ENCODE results near the gene TBC1D1.

Gene TBC1D1

GRCh38 chr4:38068107-38068506 is 177.2 kb downstream of the TBC1D1 start:
- FAIRE-seq = no peak
- TF ChIP-seq POLR2A (IDR thresholded peaks at IDR 0.05; ENCODE audit: low read depth, low read length) = no peak
- no peak for TF ChIP-seq POLR2AphosphoS5 (IDR thresholded peaks at IDR 0.05; ENCODE audit: low read depth, low read length)
- no peak for TF ChIP-seq TAF1 (IDR thresholded peaks at IDR 0.05; ENCODE audit: borderline replicate concordance, low read depth, low read length)
- no peak for DNase-seq (ENCODE audit: insufficient read length)

DNA sequence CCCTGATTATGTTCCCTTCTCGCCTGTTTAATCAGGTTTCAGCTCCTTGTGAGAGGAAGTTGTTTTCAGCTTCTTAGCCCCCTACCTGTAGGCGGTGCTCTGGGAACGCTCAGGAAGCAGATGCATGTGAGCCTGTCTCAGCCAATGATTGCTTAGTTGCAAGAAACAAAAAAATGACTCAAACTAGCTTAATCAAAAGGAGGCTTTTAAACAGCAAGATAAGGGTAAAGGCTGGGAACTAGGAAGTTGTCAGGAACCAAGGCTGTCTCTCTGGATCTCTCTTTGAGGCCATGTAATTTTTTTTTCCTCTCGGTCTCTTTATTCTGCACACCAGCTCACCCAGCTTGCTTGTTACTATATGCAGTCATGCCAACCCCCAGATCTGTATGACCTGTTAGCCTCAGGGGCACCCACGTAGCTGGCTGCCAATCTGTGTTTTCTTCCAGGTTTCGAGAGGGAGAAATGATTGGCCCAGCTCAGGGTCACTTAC is 178.4 kb downstream of the TBC1D1 start:
- FAIRE-seq (peak; percentile 53), DNase-seq (ENCODE audit: insufficient read length) (no peak)
- TF ChIP-seq TAF1 (IDR thresholded peaks at IDR 0.05; ENCODE audit: borderline replicate concordance, low read depth, low read length) (no peak), POLR2AphosphoS5 (IDR thresholded peaks at IDR 0.05; ENCODE audit: low read depth, low read length) (no peak), POLR2A (IDR thresholded peaks at IDR 0.05; ENCODE audit: low read depth, low read length) (no peak)

DNA sequence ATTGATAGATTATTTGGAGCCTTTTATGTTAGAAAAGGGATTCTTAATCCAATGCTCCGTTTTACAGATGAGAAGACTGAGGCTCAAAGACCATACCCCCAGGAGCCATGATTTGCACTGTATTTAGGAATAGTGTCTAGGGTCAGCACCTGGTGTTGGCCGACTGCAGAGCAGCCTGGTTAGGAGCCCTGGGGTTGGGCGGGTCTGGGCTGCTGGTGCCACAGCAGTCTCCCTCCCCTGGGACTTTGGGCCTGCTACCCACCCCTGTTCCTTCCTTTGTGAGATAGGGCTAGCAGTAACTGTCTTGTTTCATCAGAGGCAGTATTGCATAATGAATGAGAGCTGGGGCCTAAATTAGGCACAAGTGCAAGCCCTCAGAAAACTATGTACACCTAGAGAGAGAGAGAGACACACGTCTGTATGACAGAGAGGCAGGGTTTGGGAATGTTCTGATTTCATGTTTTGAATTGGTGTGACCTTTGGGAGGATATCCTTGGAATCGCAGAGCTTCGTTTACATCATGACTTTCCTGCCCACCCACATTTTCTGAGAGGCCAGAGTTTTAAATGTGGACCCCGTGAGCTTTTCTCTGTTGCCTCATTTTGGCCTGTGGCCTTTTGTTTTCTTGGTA is 181.0 kb downstream of the TBC1D1 start:
- FAIRE-seq = no peak
- TF ChIP-seq POLR2AphosphoS5 (IDR thresholded peaks at IDR 0.05; ENCODE audit: low read depth, low read length) (no peak), TAF1 (IDR thresholded peaks at IDR 0.05; ENCODE audit: borderline replicate concordance, low read depth, low read length) (no peak), POLR2A (IDR thresholded peaks at IDR 0.05; ENCODE audit: low read depth, low read length) (no peak)

GRCh38 chr4:38072578-38072977 is 181.7 kb downstream of the TBC1D1 start:
- TF ChIP-seq TAF1 (IDR thresholded peaks at IDR 0.05; ENCODE audit: borderline replicate concordance, low read depth, low read length) (no peak), POLR2A (IDR thresholded peaks at IDR 0.05; ENCODE audit: low read depth, low read length) (no peak), POLR2AphosphoS5 (IDR thresholded peaks at IDR 0.05; ENCODE audit: low read depth, low read length) (no peak)
- FAIRE-seq = no peak
- DNase-seq (ENCODE audit: insufficient read length) = no peak

More for the DNA sequence above, 181.0 kb downstream of the TBC1D1 start:
- DNase-seq (ENCODE audit: insufficient read length) = no peak

GRCh38 chr4:38073596-38074234 is 182.8 kb downstream of the TBC1D1 start:
- no peak for TF ChIP-seq TAF1 (IDR thresholded peaks at IDR 0.05; ENCODE audit: borderline replicate concordance, low read depth, low read length)
- no peak for TF ChIP-seq POLR2AphosphoS5 (IDR thresholded peaks at IDR 0.05; ENCODE audit: low read depth, low read length)
- TF ChIP-seq POLR2A (IDR thresholded peaks at IDR 0.05; ENCODE audit: low read depth, low read length) = no peak
- no peak for DNase-seq (ENCODE audit: insufficient read length)

GRCh38 chr4:38075370-38076152 is 184.7 kb downstream of the TBC1D1 start:
- FAIRE-seq (no peak), DNase-seq (ENCODE audit: insufficient read length) (no peak)
- TF ChIP-seq POLR2AphosphoS5 (IDR thresholded peaks at IDR 0.05; ENCODE audit: low read depth, low read length) (no peak), TAF1 (IDR thresholded peaks at IDR 0.05; ENCODE audit: borderline replicate concordance, low read depth, low read length) (no peak), POLR2A (IDR thresholded peaks at IDR 0.05; ENCODE audit: low read depth, low read length) (no peak)

More at GRCh38 chr4:38073596-38074234, 182.8 kb downstream of the TBC1D1 start:
- FAIRE-seq = no peak

DNA sequence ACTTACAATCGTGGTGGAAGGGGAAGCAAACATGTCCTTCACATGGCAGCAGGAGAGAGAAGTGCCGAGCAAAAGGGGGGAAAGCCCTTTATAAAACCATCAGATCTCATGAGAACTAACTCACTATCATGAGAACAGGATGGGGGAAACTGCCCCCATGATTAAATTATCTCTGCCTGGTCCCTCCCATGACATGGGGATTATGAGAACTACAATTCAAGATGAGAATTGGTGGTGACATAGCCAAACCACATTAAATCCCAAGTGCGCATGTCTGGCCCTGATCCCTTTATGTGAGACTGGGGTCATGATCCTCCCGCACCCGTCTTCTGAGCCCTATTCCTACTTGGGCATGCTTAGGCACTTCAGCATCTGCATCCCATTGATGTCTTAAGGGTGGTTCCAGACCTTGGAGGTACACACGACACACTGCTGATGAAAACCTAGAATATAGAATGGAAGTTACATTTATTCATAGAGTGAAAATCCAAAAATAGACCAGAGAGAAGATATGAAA is 185.3 kb downstream of the TBC1D1 start:
- DNase-seq (ENCODE audit: insufficient read length) (no peak), FAIRE-seq (no peak)
- TF ChIP-seq POLR2AphosphoS5 (IDR thresholded peaks at IDR 0.05; ENCODE audit: low read depth, low read length) (no peak), TAF1 (IDR thresholded peaks at IDR 0.05; ENCODE audit: borderline replicate concordance, low read depth, low read length) (no peak), POLR2A (IDR thresholded peaks at IDR 0.05; ENCODE audit: low read depth, low read length) (no peak)

GRCh38 chr4:38077791-38078489 is 187.1 kb downstream of the TBC1D1 start:
- no peak for TF ChIP-seq POLR2A (IDR thresholded peaks at IDR 0.05; ENCODE audit: low read depth, low read length)
- no peak for TF ChIP-seq TAF1 (IDR thresholded peaks at IDR 0.05; ENCODE audit: borderline replicate concordance, low read depth, low read length)
- no peak for TF ChIP-seq POLR2AphosphoS5 (IDR thresholded peaks at IDR 0.05; ENCODE audit: low read depth, low read length)
- no peak for DNase-seq (ENCODE audit: insufficient read length)
- no peak for FAIRE-seq

GRCh38 chr4:38078590-38079421 is 187.9 kb downstream of the TBC1D1 start:
- TF ChIP-seq TAF1 (IDR thresholded peaks at IDR 0.05; ENCODE audit: borderline replicate concordance, low read depth, low read length) (no peak), POLR2AphosphoS5 (IDR thresholded peaks at IDR 0.05; ENCODE audit: low read depth, low read length) (no peak), POLR2A (IDR thresholded peaks at IDR 0.05; ENCODE audit: low read depth, low read length) (no peak)
- DNase-seq (ENCODE audit: insufficient read length) (no peak), FAIRE-seq (peak; percentile 33)
